Endothelial cell of umbilical vein (primary cell): ENCODE data around the gene SDCBP2. TPM values are rescaled to one million over a fixed set of nuclear protein-coding genes. Genes with fewer than 3 reads are reported as not detected.

Source experiments
- BruUV-seq: library from RNA; stranded (reverse); fragments of 400-500 nt; replicated peaks from 2 replicates; lab custom pipeline; 2021; lab: Mats Ljungman, UMichigan
- CTCF ChIA-PET: fragments of 300-600, 350-600 bp; sonication (Branson Sonifier 250); formaldehyde crosslinking; loops from one replicate; lab custom pipeline; 2021; ENCODE audit warnings: antibody characterized with exemption, inconsistent platforms; lab: Charles Lee
- POLR2A ChIA-PET: fragments of 300-600, 350-600 bp; sonication (Branson Sonifier 250); formaldehyde crosslinking; loops from one replicate; lab custom pipeline; 2021; ENCODE audit warnings: antibody characterized with exemption, inconsistent platforms; lab: Charles Lee
- DNase-seq: peaks from one replicate; pipeline ENCODE4 v3.0.0-alpha.2; 2011; ENCODE audit warnings: low read depth, low spot score
- FAIRE-seq: peaks from 2 replicates; lab custom pipeline; 2011; peaks lifted over from hg19 to GRCh38; lab: Jason Lieb, UNC
- H2AFZ ChIP-seq: 2 replicates; pipeline ENCODE4 v1.6.0; 2012; ENCODE audit warnings: low read depth, low read length, control low read depth, inconsistent platforms
- H3K27ac ChIP-seq: 2 replicates; pipeline ENCODE4 v1.5.1; 2011; ENCODE audit warnings: low read depth, mild to moderate bottlenecking, control low read depth, low read length, moderate library complexity; ENCODE audit not compliant: insufficient read depth
- H3K27me3 ChIP-seq, 2 experiments: 2 replicates each; pipeline versions ENCODE4 v1.6.0 to v1.6.1; 2011; ENCODE audit warnings: low read length in 2 of 2, mixed read lengths in 1 of 2; ENCODE audit not compliant: control insufficient read depth in 2 of 2, insufficient read depth in 2 of 2
- H3K36me3 ChIP-seq, 2 experiments: 2 replicates in 1 of 2; 3 replicates in 1 of 2; pipeline ENCODE4 v1.5.1; 2011; ENCODE audit warnings: low read length in 2 of 2, mild to moderate bottlenecking in 1 of 2, moderate library complexity in 1 of 2; ENCODE audit not compliant: control insufficient read depth in 2 of 2, insufficient read depth in 2 of 2; ENCODE audit errors: extremely low read depth in 1 of 2
- H3K4me1 ChIP-seq: 3 replicates; pipeline ENCODE4 v1.5.1; 2011; ENCODE audit warnings: mild to moderate bottlenecking, low read length; ENCODE audit not compliant: control insufficient read depth, insufficient read depth; ENCODE audit errors: extremely low read depth
- H3K4me2 ChIP-seq: 2 replicates; pipeline ENCODE4 v1.6.1; 2011; ENCODE audit warnings: low read length, control low read depth, mixed read lengths; ENCODE audit not compliant: insufficient read depth
- H3K4me3 ChIP-seq, 3 experiments: fragments of 200-600 bp in 1 of 3; sonication (generic), shearing (Covaris generic) in 1 of 3; replicated peaks in 1 of 3; 2 replicates each; pipeline ENCODE4 v1.5.1; 2011 to 2016; ENCODE audit warnings: control low read depth in 3 of 3, low read length in 3 of 3, mild to moderate bottlenecking in 2 of 3, inconsistent platforms in 1 of 3, low read depth in 1 of 3, moderate library complexity in 1 of 3; ENCODE audit not compliant: insufficient read depth in 1 of 3
- H3K79me2 ChIP-seq: 2 replicates; pipeline ENCODE4 v1.6.0; 2012; ENCODE audit warnings: low read length, inconsistent platforms; ENCODE audit not compliant: control insufficient read depth, insufficient read depth
- H3K9ac ChIP-seq: replicated peaks from 2 replicates; pipeline ENCODE3; 2011; ENCODE audit warnings: low read length, control low read depth; ENCODE audit not compliant: insufficient read depth; ENCODE audit errors: extremely low read depth
- H3K9me1 ChIP-seq: replicated peaks from 3 replicates; pipeline ENCODE4 v1.6.0; 2011; ENCODE audit warnings: mild to moderate bottlenecking, low read length; ENCODE audit not compliant: control insufficient read depth, insufficient read depth; ENCODE audit errors: extremely low read depth
- H3K9me3 ChIP-seq: replicated peaks from 2 replicates; pipeline ENCODE4 v1.5.1; 2012; ENCODE audit warnings: low read length, inconsistent platforms; ENCODE audit not compliant: control insufficient read depth, insufficient read depth
- H4K20me1 ChIP-seq: replicated peaks from 2 replicates; pipeline ENCODE3; 2011; ENCODE audit warnings: mild to moderate bottlenecking, low read length; ENCODE audit not compliant: control insufficient read depth, insufficient read depth; ENCODE audit errors: extremely low read depth
- EZH2 ChIP-seq: IDR thresholded peaks from 2 replicates; pipeline ENCODE4 v1.6.1; 2012; ENCODE audit warnings: borderline replicate concordance, low read depth, mild to moderate bottlenecking, moderate library complexity, low read length, inconsistent platforms; ENCODE audit not compliant: severe bottlenecking
- FOS ChIP-seq: IDR thresholded peaks from 2 replicates; pipeline ENCODE4 v1.6.1; 2011; ENCODE audit warnings: mild to moderate bottlenecking, low read length, moderate library complexity, borderline replicate concordance; ENCODE audit not compliant: insufficient read depth
- GATA2 ChIP-seq: IDR thresholded peaks from 2 replicates; pipeline ENCODE4 v1.7.0; 2011; ENCODE audit warnings: low read depth, mild to moderate bottlenecking, moderate library complexity, mixed read lengths, low read length; ENCODE audit not compliant: insufficient read length, insufficient read depth
- JUN ChIP-seq: IDR thresholded peaks from 2 replicates; pipeline ENCODE4 v1.6.1; 2011; ENCODE audit warnings: borderline replicate concordance, low read depth; ENCODE audit not compliant: insufficient read length, insufficient read depth
- MYC ChIP-seq: IDR thresholded peaks from one replicate; pipeline ENCODE4 v1.6.1; 2011; ENCODE audit warnings: mild to moderate bottlenecking, low read depth, low read length
- POLR2A ChIP-seq: IDR thresholded peaks from 2 replicates; pipeline ENCODE4 v1.6.1; 2012; ENCODE audit warnings: low read depth, mild to moderate bottlenecking, control low read depth, low read length
- POLR2AphosphoS5 ChIP-seq: IDR thresholded peaks from 2 replicates; pipeline ENCODE4 v1.6.1; 2012; ENCODE audit warnings: low read depth, mild to moderate bottlenecking, control low read depth, low read length, moderate library complexity; ENCODE audit not compliant: insufficient read depth
- dilution Hi-C: fragments of 300-500 bp; cut with MboI; formaldehyde crosslinking; loops from one replicate; pipeline ENCODE4 v1.15.0; 2019; ENCODE audit warnings: low sequenced_read_pairs; ENCODE audit not compliant: extremely low pct_ligation_motif_present
- intact Hi-C: fragments of 100-400 bp; cut with micrococcal nuclease; formaldehyde crosslinking; loops from one replicate; pipeline ENCODE4 v1.10.0; 2022
- polyA plus RNA-seq, 4 experiments: library from polyadenylated mRNA; depleted of rRNA in 3 of 4; stranded (reverse) in 3 of 4; unstranded in 1 of 4; fragments of >200 nt; gene quantifications; 2 replicates each; pipeline versions ENCODE4 v1.2.1 to v1.2.3, GENCODE V29; 2011 to 2012; ENCODE audit warnings: missing spikeins in 1 of 4
- total RNA-seq: library from RNA; stranded (reverse); gene quantifications from 2 replicates; pipeline ENCODE4 v1.2.3, GENCODE V29; 2021
- TF ChIP-seq, protein P1 (sequence below): IDR thresholded peaks from 2 replicates; pipeline ENCODE4 v1.6.1; 2011; ENCODE audit not compliant: insufficient read depth, insufficient read length
- TF ChIP-seq, protein P2 (sequence below), 2 donors: IDR thresholded peaks; 1 replicate in 1 of 2; 2 replicates in 1 of 2; pipeline ENCODE4 v1.5.1; 2011; ENCODE audit warnings: low read length in 2 of 2, mild to moderate bottlenecking in 2 of 2, moderate library complexity in 2 of 2, control low read depth in 1 of 2, inconsistent platforms in 1 of 2, low read depth in 1 of 2; ENCODE audit not compliant: insufficient read depth in 1 of 2; ENCODE audit errors: extremely low read depth in 1 of 2

SDCBP2 gene
- total and polyA plus RNA-seq, 2 donors (not counting 3 experiments of a cell fraction or from before 2014, with no cell fraction given): 6.9 to 9.0 TPM

DNA sequence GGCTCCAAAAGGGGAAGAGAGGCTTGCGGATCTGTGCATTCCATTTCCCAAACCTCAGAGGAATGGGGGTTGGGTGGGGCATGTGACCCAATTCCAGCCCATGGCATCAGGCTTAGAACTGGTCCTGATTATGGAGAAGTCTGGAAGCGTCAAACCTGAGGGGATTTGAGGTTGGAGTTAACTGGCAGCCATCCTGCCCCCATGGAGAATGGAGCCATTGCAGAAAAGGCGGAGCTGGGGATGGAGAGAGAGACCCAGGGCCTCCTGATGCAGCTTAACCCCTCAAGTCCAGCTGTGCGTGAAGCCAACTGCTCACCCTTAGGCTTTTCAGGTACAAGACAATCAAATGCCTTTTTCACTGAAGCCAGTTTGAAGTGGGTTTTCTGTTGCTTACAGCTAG, 9.9 kb upstream of the SDCBP2 start:
- Histone ChIP-seq H3K27me3 (no peaks in the 10 kb centered on the region), H3K36me3 (no peaks in the 10 kb centered on the region), H3K4me3 (no peak overlapping the region), H4K20me1 (no peaks in the 10 kb centered on the region), H2AFZ (no peak overlapping the region), H3K9me3 (no peaks in the 10 kb centered on the region), H3K9ac (no peak overlapping the region), H3K4me1 (peaks cover 59% of the 10 kb centered on the region), H3K27ac (peak overlapping the region; percentile 93), H3K4me2 (no peak overlapping the region), H3K79me2 (no peaks in the 10 kb centered on the region), H3K9me1 (no peaks in the 10 kb centered on the region)
- intact Hi-C loops (no loop called here), dilution Hi-C loops (no loop called here)
- FAIRE-seq: no peak
- ChIA-PET CTCF (interaction anchor here (1.0 kb wide), 1 partner anchor 26 kb away, joined by 3 read pairs; no protein-coding TSS in a partner anchor), POLR2A (no interaction called here)
- BruUV-seq: no TSS peak
- no peak for DNase-seq
- TF ChIP-seq, protein P1, sequence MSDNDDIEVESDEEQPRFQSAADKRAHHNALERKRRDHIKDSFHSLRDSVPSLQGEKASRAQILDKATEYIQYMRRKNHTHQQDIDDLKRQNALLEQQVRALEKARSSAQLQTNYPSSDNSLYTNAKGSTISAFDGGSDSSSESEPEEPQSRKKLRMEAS: no peak
- no peak for TF ChIP-seq POLR2A
- TF ChIP-seq EZH2: no peak
- no peak for TF ChIP-seq JUN
- TF ChIP-seq GATA2: no peak
- TF ChIP-seq, protein P2, sequence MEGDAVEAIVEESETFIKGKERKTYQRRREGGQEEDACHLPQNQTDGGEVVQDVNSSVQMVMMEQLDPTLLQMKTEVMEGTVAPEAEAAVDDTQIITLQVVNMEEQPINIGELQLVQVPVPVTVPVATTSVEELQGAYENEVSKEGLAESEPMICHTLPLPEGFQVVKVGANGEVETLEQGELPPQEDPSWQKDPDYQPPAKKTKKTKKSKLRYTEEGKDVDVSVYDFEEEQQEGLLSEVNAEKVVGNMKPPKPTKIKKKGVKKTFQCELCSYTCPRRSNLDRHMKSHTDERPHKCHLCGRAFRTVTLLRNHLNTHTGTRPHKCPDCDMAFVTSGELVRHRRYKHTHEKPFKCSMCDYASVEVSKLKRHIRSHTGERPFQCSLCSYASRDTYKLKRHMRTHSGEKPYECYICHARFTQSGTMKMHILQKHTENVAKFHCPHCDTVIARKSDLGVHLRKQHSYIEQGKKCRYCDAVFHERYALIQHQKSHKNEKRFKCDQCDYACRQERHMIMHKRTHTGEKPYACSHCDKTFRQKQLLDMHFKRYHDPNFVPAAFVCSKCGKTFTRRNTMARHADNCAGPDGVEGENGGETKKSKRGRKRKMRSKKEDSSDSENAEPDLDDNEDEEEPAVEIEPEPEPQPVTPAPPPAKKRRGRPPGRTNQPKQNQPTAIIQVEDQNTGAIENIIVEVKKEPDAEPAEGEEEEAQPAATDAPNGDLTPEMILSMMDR (IDR thresholded peaks at IDR 0.05; ENCODE audit: extremely low read depth in 1 of 2, insufficient read depth in 1 of 2, low read depth in 1 of 2, low read length in 2 of 2): no peak
- no peak for TF ChIP-seq FOS
- no peak for TF ChIP-seq MYC
- TF ChIP-seq POLR2AphosphoS5: no peak
